ENCODE data around the gene OR10W1.

DNA sequence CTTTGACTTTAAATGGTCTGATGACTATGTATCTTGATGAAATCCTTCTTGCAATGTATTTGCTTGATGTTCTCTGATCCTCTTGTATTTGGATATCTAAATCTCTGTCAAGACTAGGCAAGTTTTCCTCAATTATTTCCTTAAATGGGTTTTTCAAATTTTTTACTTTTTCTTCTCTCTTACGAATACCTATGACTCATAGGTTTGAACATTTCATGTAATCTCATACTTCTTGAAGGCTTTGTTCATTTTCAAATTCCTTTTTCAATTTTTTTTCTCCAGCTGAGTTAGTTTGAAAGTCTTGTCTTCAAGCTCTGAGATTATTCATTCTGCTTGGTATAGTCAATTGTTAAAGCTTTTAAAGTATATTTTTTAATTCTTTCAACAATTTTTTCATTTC is 13.1 kb downstream of the OR10W1 start:
- TF ChIP-seq, protein P1, sequence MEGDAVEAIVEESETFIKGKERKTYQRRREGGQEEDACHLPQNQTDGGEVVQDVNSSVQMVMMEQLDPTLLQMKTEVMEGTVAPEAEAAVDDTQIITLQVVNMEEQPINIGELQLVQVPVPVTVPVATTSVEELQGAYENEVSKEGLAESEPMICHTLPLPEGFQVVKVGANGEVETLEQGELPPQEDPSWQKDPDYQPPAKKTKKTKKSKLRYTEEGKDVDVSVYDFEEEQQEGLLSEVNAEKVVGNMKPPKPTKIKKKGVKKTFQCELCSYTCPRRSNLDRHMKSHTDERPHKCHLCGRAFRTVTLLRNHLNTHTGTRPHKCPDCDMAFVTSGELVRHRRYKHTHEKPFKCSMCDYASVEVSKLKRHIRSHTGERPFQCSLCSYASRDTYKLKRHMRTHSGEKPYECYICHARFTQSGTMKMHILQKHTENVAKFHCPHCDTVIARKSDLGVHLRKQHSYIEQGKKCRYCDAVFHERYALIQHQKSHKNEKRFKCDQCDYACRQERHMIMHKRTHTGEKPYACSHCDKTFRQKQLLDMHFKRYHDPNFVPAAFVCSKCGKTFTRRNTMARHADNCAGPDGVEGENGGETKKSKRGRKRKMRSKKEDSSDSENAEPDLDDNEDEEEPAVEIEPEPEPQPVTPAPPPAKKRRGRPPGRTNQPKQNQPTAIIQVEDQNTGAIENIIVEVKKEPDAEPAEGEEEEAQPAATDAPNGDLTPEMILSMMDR (IDR thresholded peaks at IDR 0.05): no peak
- no peak for TF ChIP-seq POLR2A (IDR thresholded peaks at IDR 0.05)
